Esophagus squamous epithelium (tissue), 4 donors: ENCODE measurements around the gene CLEC11A.

ENCODE experiments used
- CTCF ChIP-seq, 6 experiments: fragments of 450-650 bp in 4 of 6; fragments of 200-600 bp in 2 of 6; sonication (generic) in 2 of 6; IDR thresholded peaks; one replicate each; pipeline ENCODE4 v1.5.1; 2016 to 2019; ENCODE audit warnings: antibody characterized with exemption in 6 of 6, mild to moderate bottlenecking in 4 of 6, moderate library complexity in 4 of 6
- POLR2A ChIP-seq, 4 donors: fragments of 450-650 bp; IDR thresholded peaks; one replicate each; pipeline ENCODE4 v1.6.1; 2017; ENCODE audit warnings: antibody characterized with exemption in 4 of 4, mild to moderate bottlenecking in 4 of 4, moderate library complexity in 3 of 4

- no peak for TF ChIP-seq CTCF (IDR thresholded peaks at IDR 0.05)
- no peak for TF ChIP-seq POLR2A (IDR thresholded peaks at IDR 0.05)
Measured at GRCh38 chr19:50679177-50680125, 43.7 kb upstream of the CLEC11A start.
